HEK293T (cell line): ENCODE measurements around the gene CLASP1.

Experiments used
- BHLHE40 ChIP-seq: fragments of 450-650 bp; IDR thresholded peaks from 2 replicates; pipeline ENCODE4 v1.6.1; 2016; ENCODE audit warnings: mild to moderate bottlenecking, moderate library complexity, borderline replicate concordance
- ELF4 ChIP-seq: fragments of 450-650 bp; IDR thresholded peaks from 2 replicates; pipeline ENCODE4 v1.6.1; 2017; ENCODE audit warnings: antibody characterized with exemption
- FOXK2 ChIP-seq: fragments of 450-650 bp; IDR thresholded peaks from 2 replicates; pipeline ENCODE4 v1.6.1; 2016; ENCODE audit warnings: mild to moderate bottlenecking
- FOXM1 ChIP-seq: fragments of 450-650 bp; IDR thresholded peaks from 2 replicates; pipeline ENCODE4 v1.6.1; 2017; ENCODE audit warnings: mild to moderate bottlenecking, borderline replicate concordance
- HDGF ChIP-seq: fragments of 450-650 bp; IDR thresholded peaks from 2 replicates; pipeline ENCODE4 v1.6.1; 2017; ENCODE audit warnings: antibody characterized with exemption, borderline replicate concordance
- L3MBTL2 ChIP-seq: fragments of 450-650 bp; conservative IDR thresholded peaks from 2 replicates; pipeline ENCODE4 v1.6.1; 2016; ENCODE audit warnings: mild to moderate bottlenecking
- LEF1 ChIP-seq: fragments of 450-650 bp; IDR thresholded peaks from 2 replicates; pipeline ENCODE4 v1.6.1; 2017; ENCODE audit warnings: mild to moderate bottlenecking, borderline replicate concordance
- NFRKB ChIP-seq: fragments of 450-650 bp; IDR thresholded peaks from 2 replicates; pipeline ENCODE4 v1.6.1; 2016; ENCODE audit warnings: mild to moderate bottlenecking, moderate library complexity
- SP1 ChIP-seq: fragments of 450-650 bp; IDR thresholded peaks from 2 replicates; pipeline ENCODE4 v1.6.1; 2017
- SUZ12 ChIP-seq: fragments of 450-650 bp; IDR thresholded peaks from 2 replicates; pipeline ENCODE4 v1.6.1; 2016; ENCODE audit warnings: mild to moderate bottlenecking
- TARDBP ChIP-seq: fragments of 450-650 bp; IDR thresholded peaks from 2 replicates; pipeline ENCODE4 v1.6.1; 2016
- TF ChIP-seq, protein P1 (sequence below): fragments of 450-650 bp; IDR thresholded peaks from 2 replicates; pipeline ENCODE4 v1.6.1; 2016

DNA sequence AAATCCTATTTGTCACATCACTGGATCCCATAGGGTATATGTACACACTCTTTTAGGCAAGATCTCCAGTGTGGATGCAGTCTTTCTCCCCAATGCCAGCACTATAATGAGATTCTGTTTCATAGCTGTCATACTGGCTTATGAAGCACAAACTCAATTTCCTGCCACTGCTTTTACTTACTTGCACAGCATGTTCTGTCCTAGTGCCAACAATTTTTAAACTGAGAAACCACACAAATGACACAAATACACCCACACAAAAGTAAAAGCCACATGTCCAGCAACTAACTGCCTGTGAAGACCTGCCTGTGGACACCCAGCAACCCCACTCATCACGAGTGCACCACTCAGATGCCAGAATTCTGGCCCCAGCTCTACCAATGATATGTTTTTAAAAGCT lies 148.2 kb downstream of the CLASP1 start:
- TF ChIP-seq NFRKB (no peak), SP1 (no peak), FOXM1 (no peak), ELF4 (no peak), HDGF (no peak), BHLHE40 (no peak), FOXK2 (no peak), L3MBTL2 (no peak), SUZ12 (no peak), LEF1 (no peak), TARDBP (no peak)
- TF ChIP-seq, protein P1, sequence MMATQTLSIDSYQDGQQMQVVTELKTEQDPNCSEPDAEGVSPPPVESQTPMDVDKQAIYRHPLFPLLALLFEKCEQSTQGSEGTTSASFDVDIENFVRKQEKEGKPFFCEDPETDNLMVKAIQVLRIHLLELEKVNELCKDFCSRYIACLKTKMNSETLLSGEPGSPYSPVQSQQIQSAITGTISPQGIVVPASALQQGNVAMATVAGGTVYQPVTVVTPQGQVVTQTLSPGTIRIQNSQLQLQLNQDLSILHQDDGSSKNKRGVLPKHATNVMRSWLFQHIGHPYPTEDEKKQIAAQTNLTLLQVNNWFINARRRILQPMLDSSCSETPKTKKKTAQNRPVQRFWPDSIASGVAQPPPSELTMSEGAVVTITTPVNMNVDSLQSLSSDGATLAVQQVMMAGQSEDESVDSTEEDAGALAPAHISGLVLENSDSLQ = no peak
